A673 (cell line): ENCODE data around the gene TH.
"Not testable (repeated sequence)": the region's sequence is repeated elsewhere in the genome, so short reads cannot be mapped to it uniquely, and the experiment has no call there.

Source experiments
- EZH2 ChIP-seq: fragments of 200-600 bp; sonication (generic); IDR thresholded peaks from 2 replicates; pipeline ENCODE4 v1.6.1; 2017; ENCODE audit warnings: borderline replicate concordance, low read depth, mild to moderate bottlenecking, mixed read lengths, antibody characterized with exemption, low read length; ENCODE audit not compliant: poor library complexity, severe bottlenecking
- TF ChIP-seq, protein P1 (sequence below): fragments of 300-800, 200-600 bp; sonication (generic); conservative IDR thresholded peaks from 2 replicates; pipeline ENCODE4 v1.5.1; 2017; ENCODE audit warnings: low read depth, mild to moderate bottlenecking, antibody characterized with exemption, low read length, moderate library complexity, mixed read lengths

GRCh38 chr11:2178055-2178773 is 6.6 kb upstream of the TH start:
- TF ChIP-seq, protein P1, sequence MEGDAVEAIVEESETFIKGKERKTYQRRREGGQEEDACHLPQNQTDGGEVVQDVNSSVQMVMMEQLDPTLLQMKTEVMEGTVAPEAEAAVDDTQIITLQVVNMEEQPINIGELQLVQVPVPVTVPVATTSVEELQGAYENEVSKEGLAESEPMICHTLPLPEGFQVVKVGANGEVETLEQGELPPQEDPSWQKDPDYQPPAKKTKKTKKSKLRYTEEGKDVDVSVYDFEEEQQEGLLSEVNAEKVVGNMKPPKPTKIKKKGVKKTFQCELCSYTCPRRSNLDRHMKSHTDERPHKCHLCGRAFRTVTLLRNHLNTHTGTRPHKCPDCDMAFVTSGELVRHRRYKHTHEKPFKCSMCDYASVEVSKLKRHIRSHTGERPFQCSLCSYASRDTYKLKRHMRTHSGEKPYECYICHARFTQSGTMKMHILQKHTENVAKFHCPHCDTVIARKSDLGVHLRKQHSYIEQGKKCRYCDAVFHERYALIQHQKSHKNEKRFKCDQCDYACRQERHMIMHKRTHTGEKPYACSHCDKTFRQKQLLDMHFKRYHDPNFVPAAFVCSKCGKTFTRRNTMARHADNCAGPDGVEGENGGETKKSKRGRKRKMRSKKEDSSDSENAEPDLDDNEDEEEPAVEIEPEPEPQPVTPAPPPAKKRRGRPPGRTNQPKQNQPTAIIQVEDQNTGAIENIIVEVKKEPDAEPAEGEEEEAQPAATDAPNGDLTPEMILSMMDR: not testable (repeated sequence)
- not testable (repeated sequence) for TF ChIP-seq EZH2
